ENCODE data around the gene TTLL1.
"Not testable (repeated sequence)": the region's sequence is repeated elsewhere in the genome, so short reads cannot be mapped to it uniquely, and the experiment has no call there.

The TTLL1 gene

GRCh38 chr22:43013355-43014315, 75.6 kb downstream of the TTLL1 start:
- DNase-seq (ENCODE audit: low spot score), result no peak

- no peak for DNase-seq (ENCODE audit: low spot score)
These were observed 76.8 kb downstream of the TTLL1 start for GRCh38 chr22:43012390-43012789.

- DNase-seq (ENCODE audit: low spot score), result no peak
These were observed 78.1 kb downstream of the TTLL1 start for GRCh38 chr22:43011079-43011478.

GRCh38 chr22:43009444-43009843, 79.7 kb downstream of the TTLL1 start:
- DNase-seq (ENCODE audit: low spot score), result no peak

GRCh38 chr22:43008921-43009320, 80.3 kb downstream of the TTLL1 start:
- no peak for DNase-seq (ENCODE audit: low spot score)

GRCh38 chr22:43008509-43008908, 80.7 kb downstream of the TTLL1 start:
- DNase-seq (ENCODE audit: low spot score), result peak; percentile 55

- DNase-seq (ENCODE audit: low spot score), result peak; percentile 66
These were observed 81.6 kb downstream of the TTLL1 start for GRCh38 chr22:43007519-43008102.

- no peak for DNase-seq (ENCODE audit: low spot score)
These were observed 82.4 kb downstream of the TTLL1 start for GRCh38 chr22:43006753-43007152.

GRCh38 chr22:43006016-43006505, 83.1 kb downstream of the TTLL1 start:
- DNase-seq (ENCODE audit: low spot score), result no peak

- DNase-seq (ENCODE audit: low spot score), result no peak
These were observed 84.1 kb downstream of the TTLL1 start for GRCh38 chr22:43005106-43005505.

GRCh38 chr22:43004362-43005035, 84.7 kb downstream of the TTLL1 start:
- DNase-seq (ENCODE audit: low spot score), result peak; percentile 88

- peak; percentile 53 for DNase-seq (ENCODE audit: low spot score)
These were observed 87.0 kb downstream of the TTLL1 start for GRCh38 chr22:43002202-43002586.

GRCh38 chr22:43001271-43002201, 87.7 kb downstream of the TTLL1 start:
- no peak for DNase-seq (ENCODE audit: low spot score)

GRCh38 chr22:43000441-43001175, 88.6 kb downstream of the TTLL1 start:
- DNase-seq (ENCODE audit: low spot score), result no peak

- no peak for DNase-seq (ENCODE audit: low spot score)
These were observed 91.6 kb downstream of the TTLL1 start for GRCh38 chr22:42997582-42998090.

GRCh38 chr22:42996646-42997365, 92.4 kb downstream of the TTLL1 start:
- no peak for DNase-seq (ENCODE audit: low spot score)

- not testable (repeated sequence) for DNase-seq (ENCODE audit: low spot score)
These were observed 93.5 kb downstream of the TTLL1 start for GRCh38 chr22:42995654-42996053.

- DNase-seq (ENCODE audit: low spot score), result peak; percentile 84
These were observed 94.2 kb downstream of the TTLL1 start for GRCh38 chr22:42994917-42995562.

- no peak for DNase-seq (ENCODE audit: low spot score)
These were observed 94.8 kb downstream of the TTLL1 start for GRCh38 chr22:42994276-42994916.

All from GM03348 (cell line).